Measurements from ENCODE around the gene PADI6.
A peak's percentile ranks its signal among the peaks of the same experiment; 100 is the strongest.
"Not testable (repeated sequence)": the region's sequence is repeated elsewhere in the genome, so short reads cannot be mapped to it uniquely, and the experiment has no call there.

The PADI6 gene

DNA sequence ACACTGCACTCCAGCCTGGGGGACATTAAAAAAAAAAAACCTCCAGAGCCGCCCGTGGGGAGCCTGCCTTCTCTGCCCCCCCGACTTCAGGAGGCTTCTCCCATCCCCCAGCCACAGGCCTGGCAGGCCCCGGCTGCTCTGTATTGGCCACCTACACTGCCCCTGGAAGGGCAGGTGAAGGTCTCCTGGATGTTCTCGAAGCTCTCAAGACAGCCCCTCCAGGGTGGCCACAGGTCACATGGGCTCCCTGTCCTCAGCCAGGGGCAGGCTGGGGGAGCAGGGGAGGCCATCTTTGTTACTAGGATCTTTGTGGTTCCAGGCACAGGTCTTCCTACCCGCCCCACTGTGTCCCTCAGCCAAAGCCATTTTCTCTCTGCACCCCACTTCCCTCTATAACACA is 32.8 kb downstream of the PADI6 start:
- DNase-seq (ENCODE audit: low spot score): no peak

DNA sequence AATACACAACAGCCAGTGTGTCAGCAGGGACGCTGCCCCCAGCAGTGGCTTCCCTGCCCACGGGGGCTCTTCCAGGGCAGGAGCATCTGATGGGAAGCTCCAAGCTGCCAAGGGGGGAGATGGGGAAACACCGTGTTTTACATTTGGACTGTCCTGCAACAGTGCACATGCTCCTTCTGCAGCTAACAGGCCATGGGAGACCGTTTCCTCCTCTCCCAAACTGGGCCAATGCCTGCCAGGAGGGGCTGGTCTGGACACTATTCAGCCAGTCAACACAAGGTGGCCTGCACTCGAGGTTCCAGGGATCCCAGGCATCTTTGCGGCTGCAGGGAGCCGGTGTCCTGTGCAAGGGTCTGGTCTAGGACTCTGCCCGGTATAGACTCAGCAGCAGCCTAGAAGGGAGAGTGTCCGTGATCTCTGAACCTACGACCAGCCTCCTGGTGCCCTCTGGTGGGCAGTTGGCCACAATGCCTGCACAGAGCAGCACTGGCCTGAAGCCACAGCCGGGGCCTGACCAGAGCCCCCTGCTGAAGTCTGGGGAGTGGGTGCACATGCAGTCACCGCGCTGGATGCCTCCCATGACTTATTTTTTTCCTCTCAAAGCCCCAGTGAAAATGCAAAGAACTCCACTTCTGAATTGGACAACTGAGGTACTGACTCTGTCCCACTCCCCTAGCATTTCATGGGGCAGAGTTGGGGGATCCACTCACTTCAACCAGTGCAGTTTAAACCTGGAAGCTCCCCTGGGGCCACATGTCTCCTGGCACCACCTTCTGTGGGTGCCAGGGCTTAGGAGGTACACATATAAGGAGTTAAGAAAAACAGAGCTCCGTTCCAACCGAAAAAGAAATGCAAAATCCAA is 34.1 kb downstream of the PADI6 start:
- peak; percentile 88 for DNase-seq (ENCODE audit: low spot score)

- not testable (repeated sequence) for DNase-seq (ENCODE audit: low spot score)
Observed at GRCh38 chr1:17406760-17407475, 34.9 kb downstream of the PADI6 start.

DNA sequence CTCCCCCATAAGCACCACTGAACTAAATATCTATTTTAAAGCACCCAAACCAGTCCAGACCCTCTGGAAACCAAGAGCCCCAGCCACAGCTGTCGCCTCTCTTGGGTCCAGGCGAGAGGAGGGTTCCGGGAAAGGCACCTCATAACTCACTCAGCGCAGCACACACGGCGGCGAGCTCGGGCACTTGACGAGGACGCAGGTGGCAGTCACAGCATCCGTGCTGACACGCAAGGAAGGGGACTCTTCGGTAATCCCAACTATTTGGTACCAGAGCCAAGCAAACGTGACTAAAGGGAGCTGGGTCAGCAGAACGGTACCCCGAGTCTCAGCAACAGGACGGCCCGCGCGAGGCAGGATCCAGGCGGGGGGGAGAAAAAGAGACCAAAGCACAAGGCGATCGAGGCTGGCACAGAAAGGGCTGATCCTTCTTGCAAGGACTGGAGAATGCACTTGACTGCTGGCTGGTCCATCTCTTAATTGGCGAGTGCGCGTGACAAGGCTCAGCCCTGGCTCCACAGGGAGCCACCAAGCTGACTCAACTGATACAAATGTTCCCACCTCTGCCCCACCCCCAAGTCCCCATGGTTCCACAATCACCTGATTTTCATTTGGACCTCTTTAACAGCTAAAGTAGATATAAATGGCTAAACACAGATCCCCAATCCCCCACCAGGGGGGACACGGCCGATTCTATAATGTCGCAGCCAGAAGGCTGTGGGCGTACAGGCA is 36.0 kb downstream of the PADI6 start:
- DNase-seq (ENCODE audit: low spot score): not testable (repeated sequence)

DNA sequence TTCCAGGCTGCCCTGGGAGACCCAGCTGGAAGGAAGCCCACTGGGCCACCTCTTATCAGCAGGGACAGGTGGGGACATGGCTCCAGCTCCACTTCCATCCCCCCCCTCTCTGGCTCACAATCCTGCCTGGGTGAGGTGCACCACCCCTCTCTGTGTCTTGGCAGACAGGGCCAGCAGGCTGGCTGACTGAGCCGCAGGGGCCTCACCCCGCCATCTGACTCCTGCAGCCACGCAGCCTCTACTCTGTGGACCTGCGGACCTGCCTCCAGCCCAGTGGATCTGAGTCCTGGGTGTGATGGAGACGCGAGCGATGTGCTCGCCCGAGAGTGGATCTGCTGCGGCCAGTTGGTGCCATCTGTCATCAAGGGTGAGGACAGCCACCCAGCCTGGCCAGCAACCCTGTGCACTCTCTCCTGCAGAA is 37.4 kb downstream of the PADI6 start:
- DNase-seq (ENCODE audit: low spot score): no peak

GRCh38 chr1:17412093-17412870 is 40.3 kb downstream of the PADI6 start:
- DNase-seq (ENCODE audit: low spot score): no peak

DNA sequence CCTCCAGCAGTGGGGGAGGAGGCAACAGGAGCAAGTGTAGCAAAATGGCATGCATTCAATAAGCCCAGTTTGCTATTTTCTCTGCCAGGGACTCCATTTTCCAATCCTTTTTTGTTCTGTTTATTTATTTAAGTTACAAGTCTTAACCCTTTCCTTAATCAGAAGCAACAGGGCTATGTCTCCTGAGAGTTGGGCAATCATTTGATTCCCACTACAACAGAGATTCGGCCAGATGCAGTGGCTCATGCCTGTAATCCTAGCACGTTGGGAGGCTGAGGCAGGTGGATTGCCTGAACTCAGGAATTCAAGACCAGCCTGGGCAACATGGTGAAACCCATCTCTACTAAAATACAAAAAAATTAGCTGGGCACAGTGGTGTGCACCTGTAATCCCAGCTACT is 42.0 kb downstream of the PADI6 start:
- DNase-seq (ENCODE audit: low spot score): no peak

GRCh38 chr1:17416389-17416788 is 44.4 kb downstream of the PADI6 start:
- no peak for DNase-seq (ENCODE audit: low spot score)

DNA sequence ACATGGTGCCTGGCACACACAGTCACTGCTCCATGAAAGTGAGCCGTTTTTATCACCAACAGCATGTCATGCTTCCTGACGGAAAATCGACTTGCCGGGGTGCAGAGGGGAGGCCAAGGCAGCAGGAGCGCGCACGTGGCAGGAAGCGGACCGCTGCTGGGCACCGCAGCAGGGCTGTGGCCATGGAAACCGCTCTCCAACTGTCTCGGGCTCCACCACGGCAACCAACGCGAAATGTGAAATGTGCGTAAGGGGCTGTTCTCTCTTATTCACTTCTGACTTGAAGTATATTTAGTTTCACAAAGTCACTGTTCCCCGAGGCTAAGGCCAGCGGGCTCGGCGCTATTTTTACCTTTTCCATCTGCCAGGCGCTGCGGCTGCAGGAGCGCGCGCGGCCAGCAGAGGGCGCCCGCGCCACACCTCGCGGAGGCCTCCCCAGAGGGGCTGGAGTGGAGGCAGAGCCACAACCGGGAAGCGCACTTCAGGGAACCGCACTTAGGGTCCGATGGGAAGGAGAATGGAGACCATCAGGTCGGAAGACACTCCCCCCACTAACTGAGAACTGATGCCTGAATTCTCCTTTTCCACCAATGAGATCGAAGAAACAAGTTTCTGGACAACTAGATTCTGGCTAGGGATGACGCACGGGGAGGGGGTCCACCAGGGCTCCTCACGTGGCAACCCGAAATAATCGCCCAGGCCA is 47.8 kb downstream of the PADI6 start:
- DNase-seq (ENCODE audit: low spot score): peak; percentile 79

- no peak for DNase-seq (ENCODE audit: low spot score)
Observed at GRCh38 chr1:17420391-17420918, 48.5 kb downstream of the PADI6 start.

DNA sequence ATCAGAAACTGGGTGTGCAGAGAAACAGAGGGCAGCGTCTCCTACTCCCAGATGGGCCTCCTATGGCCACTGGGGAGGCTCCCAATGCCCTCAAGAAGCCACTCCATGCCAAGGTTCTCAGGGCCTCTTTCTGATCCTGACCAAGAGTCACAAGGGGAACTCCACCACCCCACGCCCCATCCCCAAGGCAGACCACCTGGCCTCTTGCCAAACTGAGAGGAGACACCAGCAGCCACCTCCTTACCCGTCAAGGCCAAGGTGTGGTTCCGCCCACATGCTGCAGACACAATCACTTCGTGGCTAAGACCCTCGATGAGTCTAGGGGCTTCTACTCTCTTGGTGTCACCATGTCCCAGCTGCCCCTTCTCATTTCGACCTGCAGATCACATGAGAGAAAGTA is 50.5 kb downstream of the PADI6 start:
- no peak for DNase-seq (ENCODE audit: low spot score)

GRCh38 chr1:17423781-17424245 is 51.8 kb downstream of the PADI6 start:
- peak; percentile 35 for DNase-seq (ENCODE audit: low spot score)

DNA sequence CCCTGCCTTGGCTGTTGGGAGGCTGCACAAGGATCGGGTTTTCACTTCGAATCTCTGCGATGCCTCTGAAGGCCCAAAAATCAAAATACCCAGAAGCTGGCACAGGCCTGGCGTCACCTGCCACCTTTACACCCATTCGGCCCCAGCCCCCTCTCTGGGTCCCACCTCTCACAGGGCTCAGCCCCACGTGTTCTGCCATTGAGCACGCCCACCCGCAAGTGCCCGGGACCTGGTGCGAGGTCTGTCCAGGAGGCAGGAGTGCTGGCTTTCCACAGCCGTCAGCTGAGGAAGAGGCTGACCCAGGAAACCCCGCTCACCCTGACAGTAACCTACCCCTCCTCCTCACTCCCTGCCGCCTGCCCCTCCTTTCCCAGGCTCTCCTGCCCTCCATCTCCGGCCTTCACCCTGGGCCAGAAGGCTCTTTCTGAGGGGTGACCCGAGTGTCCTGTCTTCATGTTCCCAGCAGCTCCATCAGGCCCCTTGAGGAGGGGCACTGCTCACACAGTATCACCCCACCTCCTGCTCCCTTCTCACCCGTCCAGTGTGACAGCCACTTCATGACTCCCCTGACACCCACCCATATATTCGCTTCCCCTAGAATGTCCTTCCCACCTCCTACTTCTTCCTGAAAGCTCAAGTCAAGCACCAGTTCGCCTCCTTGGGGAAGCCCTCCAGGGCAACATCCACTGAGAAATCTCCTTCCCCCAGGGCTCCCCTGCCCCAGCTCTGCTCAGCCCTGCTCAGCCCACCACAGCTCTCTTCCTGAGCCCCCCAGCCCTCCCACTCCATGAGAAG is 54.0 kb downstream of the PADI6 start:
- DNase-seq (ENCODE audit: low spot score): no peak

- DNase-seq (ENCODE audit: low spot score): no peak
Observed at GRCh38 chr1:17427696-17428660, 56.0 kb downstream of the PADI6 start.

DNA sequence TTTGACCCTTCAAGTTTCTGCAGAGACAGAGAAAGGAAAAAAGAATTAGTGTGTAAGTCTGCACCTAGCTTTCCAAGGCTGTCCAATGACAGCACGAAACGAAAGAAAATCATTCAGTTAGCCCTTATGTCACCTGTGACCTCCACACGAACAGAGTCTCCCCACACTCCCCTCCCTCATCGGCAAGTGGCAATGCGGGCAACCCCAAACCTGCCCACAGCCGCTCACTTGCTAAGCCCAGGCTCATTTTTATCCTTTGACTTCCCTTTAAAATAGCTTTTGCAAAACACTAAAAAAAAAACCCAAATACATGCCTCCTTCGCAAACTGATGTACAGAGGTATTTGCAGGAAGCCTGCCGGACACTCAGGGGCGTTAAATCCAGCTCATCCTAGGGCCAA is 57.2 kb downstream of the PADI6 start:
- DNase-seq (ENCODE audit: low spot score): no peak

GRCh38 chr1:17432412-17432811 is 60.4 kb downstream of the PADI6 start:
- no peak for DNase-seq (ENCODE audit: low spot score)

GRCh38 chr1:17433261-17433660 is 61.3 kb downstream of the PADI6 start:
- DNase-seq (ENCODE audit: low spot score): no peak

- no peak for DNase-seq (ENCODE audit: low spot score)
Observed at GRCh38 chr1:17434016-17434415, 62.0 kb downstream of the PADI6 start.

GRCh38 chr1:17434601-17435000 is 62.6 kb downstream of the PADI6 start:
- no peak for DNase-seq (ENCODE audit: low spot score)
